NCI-H2227 (cell line): Measurements from ENCODE around the gene CRHBP.

Source experiments
- DNase-seq: peaks from one replicate; lab custom pipeline; 2025; ENCODE audit not compliant: unreplicated experiment; lab: John Stamatoyannopoulos, UW

Gene CRHBP

GRCh38 chr5:77012601-77013000, 59.8 kb downstream of the CRHBP start:
- no peak for DNase-seq

- DNase-seq, result no peak
Measured at GRCh38 chr5:77015938-77016569, 63.2 kb downstream of the CRHBP start.

- no peak for DNase-seq
Measured at GRCh38 chr5:77016962-77017361, 64.1 kb downstream of the CRHBP start.

- DNase-seq, result no peak
Measured at GRCh38 chr5:77017668-77018067, 64.8 kb downstream of the CRHBP start.
